AG09319 (cell line): ENCODE data around the gene PGAP6.
A peak's percentile ranks its signal among the peaks of the same experiment; 100 is the strongest.

Experiments used
- DNase-seq: peaks from one replicate; pipeline ENCODE4 v3.0.0-alpha.2; 2010; ENCODE audit warnings: low read depth; ENCODE audit errors: extremely low read depth
- TF ChIP-seq, protein P1 (sequence below): IDR thresholded peaks from 2 replicates; pipeline ENCODE4 v1.5.1; 2011; ENCODE audit warnings: low read depth, mild to moderate bottlenecking, inconsistent platforms, low read length, moderate library complexity

The PGAP6 gene

DNA sequence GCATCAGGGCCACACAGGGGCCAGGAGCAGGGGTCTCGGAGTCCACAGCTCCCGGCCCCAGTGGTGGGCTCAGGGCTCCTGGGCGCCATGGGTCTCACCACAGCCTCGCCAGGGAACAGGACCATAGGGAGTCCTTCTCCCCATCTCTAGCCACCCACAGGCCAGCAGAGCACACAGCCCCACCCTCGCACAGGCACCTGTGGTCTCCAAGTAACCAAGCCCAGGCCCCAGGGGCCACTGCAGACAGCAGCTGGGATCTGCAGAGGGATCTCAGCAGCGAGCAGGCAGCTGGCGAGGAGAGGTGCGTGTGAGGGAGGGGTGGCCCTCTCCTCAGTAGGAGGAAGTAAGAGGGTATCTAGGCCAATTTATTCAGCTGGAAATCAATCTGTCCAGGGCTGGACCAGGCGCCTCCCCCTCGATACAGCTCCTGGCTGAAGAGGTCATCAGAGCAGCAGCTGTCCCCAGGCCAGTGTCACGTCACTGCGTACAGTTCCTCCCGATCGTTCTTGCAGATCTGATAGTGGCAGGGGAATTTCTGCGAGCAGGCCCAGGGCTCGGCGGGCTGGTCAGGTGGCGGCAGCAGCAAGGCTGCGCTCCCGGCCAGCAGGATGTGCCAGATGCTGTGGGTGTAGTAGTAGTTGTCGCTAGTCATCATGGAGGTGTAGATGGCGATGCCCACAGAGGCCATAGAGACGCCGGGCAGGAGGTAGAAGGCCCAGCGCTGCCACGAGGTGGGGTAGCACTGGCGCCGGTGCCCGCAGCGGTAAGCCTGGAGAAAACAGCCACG is 10.1 kb downstream of the PGAP6 start:
- TF ChIP-seq, protein P1, sequence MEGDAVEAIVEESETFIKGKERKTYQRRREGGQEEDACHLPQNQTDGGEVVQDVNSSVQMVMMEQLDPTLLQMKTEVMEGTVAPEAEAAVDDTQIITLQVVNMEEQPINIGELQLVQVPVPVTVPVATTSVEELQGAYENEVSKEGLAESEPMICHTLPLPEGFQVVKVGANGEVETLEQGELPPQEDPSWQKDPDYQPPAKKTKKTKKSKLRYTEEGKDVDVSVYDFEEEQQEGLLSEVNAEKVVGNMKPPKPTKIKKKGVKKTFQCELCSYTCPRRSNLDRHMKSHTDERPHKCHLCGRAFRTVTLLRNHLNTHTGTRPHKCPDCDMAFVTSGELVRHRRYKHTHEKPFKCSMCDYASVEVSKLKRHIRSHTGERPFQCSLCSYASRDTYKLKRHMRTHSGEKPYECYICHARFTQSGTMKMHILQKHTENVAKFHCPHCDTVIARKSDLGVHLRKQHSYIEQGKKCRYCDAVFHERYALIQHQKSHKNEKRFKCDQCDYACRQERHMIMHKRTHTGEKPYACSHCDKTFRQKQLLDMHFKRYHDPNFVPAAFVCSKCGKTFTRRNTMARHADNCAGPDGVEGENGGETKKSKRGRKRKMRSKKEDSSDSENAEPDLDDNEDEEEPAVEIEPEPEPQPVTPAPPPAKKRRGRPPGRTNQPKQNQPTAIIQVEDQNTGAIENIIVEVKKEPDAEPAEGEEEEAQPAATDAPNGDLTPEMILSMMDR, result no peak
- DNase-seq, result no peak

DNA sequence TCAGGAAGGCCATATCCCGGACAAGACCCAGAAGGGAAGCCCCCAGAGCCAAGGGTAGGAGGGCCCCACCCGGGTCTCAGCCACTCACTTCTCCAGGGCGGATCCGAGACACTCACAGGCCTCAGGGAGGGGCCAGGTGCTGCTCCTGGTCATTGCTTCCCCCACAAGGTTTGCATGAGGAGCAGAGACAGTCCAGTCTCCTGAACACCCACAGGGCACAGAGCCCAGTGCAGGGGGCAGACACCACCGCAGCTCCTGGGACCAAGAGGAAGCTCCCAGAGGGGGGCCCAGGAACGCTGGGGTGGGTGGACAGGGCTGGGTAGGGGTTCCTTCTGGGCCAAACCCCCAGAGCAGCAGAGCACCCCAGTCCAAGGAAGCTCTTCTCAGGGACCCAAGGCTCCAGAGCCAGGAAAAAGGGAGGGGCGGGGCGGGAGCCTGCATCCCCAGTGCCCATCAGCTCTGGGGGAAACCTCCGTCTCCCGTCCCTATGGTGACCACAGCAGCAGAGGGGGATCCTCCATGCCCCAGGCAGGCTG is 10.7 kb downstream of the PGAP6 start:
- no peak for DNase-seq
- TF ChIP-seq, protein P1, result no peak

DNA sequence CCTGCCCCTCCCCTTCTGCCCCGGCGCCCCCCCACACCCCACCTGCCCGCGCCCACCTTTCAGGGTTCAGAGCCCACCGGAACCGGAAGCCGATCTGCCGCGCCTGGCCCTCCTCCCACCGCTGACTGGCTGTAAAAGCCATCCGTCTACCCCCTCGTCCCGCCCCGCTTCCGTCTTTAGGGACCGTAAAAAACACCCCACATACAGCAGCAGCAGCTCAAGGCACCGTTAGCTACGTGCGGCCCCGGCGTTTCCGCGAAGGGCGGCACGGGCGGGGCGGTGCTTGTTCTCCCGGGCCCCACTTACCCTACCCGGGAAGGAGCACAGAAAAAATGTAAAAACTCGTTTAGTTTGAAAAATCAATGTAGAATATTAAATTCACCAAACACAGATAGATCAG is 11.3 kb downstream of the PGAP6 start, which contains the start of gene MRPL28:
Gene MRPL28 (minus strand): TSS at position 96 of the 400 bp plus-strand sequence. CDS start 320 bp downstream, outside the sequence.
- TF ChIP-seq, protein P1, result no peak
- peak; percentile 92 for DNase-seq

DNA sequence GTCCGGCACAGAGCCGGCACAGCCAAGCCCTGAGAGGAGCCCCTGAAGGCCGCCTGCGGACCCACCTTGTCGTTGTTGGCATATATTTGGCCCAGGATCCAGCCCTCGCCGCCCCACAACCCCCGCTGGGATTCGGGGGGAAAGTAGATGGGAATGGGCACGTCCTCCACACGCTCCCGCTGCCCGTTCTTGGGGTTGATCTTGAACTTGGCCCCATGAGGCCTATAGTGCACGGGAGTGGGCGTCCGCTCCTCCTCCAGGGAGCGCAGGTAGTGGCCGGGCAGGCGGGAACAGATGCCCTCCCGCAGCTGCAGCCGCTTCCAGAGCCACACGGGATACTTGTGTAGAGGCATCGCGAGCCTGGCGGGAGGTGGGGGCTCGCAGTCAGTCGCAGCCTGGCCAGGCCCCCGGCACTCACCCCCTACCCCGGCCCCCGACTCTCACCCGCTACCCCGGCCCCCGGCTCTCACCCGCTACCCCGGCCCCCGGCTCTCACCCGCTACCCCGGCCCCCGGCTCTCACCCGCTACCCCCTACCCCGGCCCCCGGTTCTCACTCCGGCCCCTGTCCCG is 11.8 kb downstream of the PGAP6 start:
- DNase-seq, result no peak
- TF ChIP-seq, protein P1, result no peak

DNA sequence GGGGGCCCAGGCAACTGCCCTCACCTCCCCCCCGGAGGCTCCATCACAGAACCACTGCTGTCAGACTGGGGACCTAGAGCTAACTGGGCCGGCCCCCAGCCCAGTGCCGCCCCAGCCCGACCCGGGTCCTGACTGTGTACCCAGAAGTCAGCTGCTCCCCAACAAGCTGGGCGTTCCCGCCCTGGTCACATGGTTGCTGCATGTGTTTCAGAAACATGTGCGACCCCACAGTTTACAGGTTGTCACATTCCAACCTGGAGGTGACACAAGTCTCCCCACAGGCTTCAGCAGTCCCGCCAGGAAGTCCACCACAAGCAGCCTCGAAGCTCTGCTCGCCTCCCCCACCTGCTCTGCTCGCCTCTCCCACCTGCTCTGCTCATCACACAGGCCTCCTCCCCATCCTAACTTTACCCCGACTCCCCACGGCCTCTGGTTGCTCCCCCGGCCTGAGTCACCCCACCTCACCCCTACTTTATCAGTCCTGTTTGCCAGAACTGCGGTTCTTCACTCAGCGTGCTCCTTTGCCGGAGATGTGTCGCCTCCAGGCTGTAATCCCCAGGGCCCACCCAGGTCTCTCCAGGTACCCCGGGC is 12.4 kb downstream of the PGAP6 start:
- DNase-seq, result no peak
- TF ChIP-seq, protein P1, result no peak

DNA sequence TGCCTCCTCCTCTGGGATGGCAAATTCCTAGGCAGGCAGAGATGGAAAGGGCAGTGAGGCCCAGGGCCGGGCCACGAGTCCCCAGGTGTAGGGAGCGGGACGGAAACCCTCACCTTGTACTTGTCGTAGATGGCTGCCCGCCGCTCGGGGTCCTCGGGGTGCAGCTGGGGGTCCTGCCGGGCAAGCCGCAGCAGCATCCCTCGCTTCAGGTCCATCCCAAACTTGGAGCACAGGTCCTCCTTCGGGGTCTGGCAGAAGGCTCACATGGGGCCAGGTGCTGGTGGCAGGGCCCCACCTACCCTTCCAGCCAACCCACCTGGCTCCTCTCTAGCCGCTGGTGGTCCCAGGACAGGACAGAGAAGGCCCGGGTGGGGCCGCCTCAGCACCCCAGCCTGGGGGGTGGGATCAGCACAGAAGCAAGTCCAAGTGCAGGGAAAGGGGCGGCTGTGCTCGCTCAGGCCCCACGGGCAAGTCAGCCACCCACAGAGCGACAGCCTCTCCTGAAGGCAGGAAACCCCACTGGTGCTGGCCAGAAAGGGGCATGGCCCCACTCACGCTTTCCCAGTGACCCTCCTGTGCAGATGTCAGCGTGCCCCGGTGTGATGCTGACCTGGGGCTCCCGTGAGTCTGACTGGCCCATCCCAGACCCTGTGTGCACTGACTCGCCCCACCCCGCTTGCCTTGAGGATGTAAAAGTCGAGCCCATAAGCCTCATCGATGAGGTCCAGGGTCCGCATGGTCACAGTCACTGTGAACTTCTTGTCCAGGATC is 13.2 kb downstream of the PGAP6 start:
- TF ChIP-seq, protein P1, result no peak
- no peak for DNase-seq
